NCI-H1436 treated with DMSO at 0.1 percent for 48 hours (cell line): ENCODE data around the gene MNAT1.
"Not testable (repeated sequence)": the region's sequence is repeated elsewhere in the genome, so short reads cannot be mapped to it uniquely, and the experiment has no call there.

Experiments used
- DNase-seq: peaks from one replicate; lab custom pipeline; 2025; lab: John Stamatoyannopoulos, UW

Gene MNAT1

GRCh38 chr14:60734465-60735242 lies at the start of gene MNAT1:
Gene MNAT1, plus strand, starts transcription at chr14:60734761. Its CDS starts 102 bp downstream, at chr14:60734863.
- peak; percentile 35 for DNase-seq

DNA sequence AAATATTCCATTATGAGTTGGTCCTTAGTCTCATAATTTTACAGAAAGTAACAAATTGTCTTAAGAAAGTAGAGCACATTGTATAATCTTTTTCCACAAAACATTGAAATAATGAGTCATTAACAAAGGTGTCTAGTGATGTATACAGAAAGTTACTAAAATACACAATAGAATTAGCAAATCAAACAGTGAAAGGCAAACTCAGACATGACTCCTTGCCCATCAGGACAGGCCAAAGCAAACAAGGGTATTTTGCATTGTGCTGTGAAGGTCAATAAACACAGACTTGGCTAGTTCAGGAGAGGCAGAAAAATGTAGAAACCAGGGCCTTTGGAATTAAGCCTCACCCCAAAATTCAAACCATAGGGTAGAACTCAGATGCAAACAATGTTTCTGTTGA lies 47.7 kb upstream of the MNAT1 start:
- DNase-seq, result no peak

DNA sequence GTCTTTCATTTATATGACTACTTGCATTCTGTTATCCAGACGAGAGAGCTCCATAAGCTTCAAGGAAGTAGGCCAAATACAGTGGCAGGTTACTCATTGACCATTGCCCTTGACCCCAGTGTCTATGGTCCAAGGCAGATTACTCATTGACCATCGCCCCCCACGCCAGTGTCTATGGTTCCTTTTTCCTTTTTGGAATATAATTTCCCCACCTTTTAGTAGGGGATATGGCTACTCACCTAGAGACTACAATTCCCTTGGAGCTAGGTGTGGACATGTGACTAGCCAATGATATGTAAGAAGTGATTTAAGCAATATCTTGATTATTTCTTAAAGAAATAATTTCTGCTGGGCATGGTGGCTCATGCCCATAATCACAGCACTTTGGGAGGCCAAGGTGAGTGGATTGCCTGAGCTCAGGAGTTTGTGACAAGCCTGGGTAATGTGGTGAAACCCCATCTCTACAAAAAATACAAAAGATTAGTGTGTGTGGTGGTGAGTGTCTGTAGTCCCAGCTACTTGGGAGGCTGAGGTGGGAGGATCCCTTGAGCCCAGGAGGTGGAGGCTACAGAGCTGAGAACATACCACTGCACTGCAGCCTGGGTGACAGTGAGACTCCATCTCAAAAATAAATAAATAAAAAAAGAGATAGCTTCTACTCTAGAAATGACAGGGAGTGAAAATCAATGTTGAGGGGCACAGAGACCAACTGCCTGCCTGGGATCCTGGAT lies 43.0 kb upstream of the MNAT1 start:
- no peak for DNase-seq

DNA sequence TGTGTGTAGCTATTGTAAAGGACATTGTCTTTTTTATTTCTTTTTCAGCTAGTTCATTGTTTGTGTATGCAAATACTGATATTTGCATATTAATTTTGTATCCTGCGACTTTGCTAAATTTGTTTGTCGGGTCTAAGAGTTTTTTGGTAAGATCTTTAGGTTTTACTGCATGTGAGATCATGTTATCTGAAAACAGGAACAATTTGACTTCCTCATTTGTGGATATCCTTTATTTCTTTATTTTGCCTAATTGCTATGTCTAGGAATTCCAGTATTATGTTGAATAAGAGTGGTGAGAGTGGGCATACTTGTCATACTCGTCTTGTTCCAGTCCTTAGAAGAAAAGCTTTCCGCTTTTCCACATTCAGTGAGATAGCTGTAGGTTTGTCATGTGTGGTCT lies 39.2 kb upstream of the MNAT1 start:
- no peak for DNase-seq

DNA sequence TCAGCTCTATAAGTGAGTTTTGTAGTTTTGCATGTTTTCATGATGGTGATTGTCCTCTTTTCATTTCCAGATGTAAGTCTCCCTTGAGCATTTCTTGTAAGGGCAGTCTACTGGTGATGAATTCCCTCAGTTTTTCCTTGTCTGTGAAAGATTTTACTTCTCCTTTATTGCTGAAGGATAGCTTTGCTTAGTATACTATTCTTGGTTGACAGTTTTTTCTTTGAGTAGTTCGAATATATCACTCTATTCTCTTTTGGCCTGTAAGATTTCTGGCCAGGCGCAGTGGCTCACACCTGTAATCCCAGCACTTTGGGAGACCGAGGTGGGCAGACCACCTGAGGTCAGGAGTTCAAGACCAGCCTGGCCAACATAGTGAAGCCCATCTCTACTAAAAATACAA lies 34.0 kb upstream of the MNAT1 start:
- DNase-seq, result no peak

DNA sequence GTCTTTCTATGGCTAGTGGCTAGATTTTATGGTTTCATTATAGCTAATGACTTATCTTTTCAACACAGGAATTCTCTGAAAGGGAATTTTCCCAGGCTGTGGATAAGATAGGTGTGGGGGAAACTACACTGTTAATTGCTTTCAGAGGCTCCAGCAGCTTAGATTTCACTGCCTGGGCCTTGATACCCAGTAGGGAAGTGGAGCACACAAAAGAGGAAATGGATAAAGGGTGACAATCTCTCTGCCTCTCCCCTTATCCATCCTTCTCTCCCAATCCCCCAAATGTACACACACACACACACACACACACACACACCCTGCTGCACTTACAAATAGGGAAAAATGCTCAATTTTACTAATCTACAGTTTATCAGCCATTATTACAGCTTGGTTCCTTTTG lies 29.5 kb upstream of the MNAT1 start:
- no peak for DNase-seq

GRCh38 chr14:60707858-60708257 lies 26.7 kb upstream of the MNAT1 start:
- DNase-seq, result no peak

DNA sequence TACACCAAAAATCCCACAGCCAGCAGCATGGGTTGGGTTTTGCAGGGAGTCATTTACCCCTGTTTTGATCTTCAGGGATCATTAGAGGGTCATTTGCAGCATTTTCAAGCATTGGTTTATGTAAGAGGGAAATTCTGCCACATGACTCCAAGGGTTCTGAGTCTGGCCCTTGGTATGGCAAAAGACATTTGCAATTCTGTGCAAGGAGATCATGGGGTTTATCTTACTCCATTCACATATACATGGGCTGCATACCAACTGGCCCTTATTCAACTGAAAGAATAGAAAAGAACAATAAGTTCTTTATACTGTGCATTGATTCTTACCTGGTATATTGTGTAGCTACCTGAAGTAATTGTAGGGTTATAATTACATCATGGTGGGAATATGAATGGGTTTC lies 24.1 kb upstream of the MNAT1 start:
- no peak for DNase-seq

GRCh38 chr14:60713513-60713912 lies 21.0 kb upstream of the MNAT1 start:
- no peak for DNase-seq

DNA sequence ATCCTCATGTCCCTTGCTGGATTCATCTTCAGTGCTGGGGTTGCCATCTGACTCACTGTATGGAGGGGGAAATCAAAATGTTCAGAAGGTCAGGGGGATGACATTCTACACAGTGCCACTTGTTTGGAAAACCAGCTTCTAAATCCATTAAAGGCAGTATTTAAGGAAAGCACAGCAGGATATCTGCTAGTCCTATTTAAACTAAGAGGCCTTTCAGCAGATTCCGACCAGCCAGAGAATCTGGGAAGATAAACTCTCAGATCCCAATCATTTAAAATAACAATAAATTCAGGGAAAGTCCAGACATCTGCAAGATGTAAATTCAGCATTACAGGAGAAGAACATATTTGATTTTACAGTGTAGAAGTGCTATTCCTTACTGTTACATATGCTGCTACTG lies 14.2 kb upstream of the MNAT1 start:
- no peak for DNase-seq

DNA sequence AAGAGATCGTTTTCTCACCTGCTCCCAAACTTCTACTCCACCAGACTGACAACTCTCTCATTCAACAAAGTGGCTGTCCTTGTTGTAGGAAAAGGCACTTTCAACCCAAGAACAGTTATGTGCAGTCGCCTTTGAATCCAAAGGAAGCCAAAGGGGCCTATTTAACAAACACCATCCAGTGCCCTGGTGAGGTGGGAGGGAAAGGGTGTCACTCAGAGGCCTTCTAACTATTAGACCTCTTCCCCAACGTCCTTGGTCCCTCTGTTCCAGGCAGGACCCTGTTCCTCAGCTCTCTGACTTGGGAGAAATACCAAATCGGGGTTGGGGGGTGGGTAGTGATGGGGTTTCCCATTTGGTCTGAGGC lies 13.6 kb upstream of the MNAT1 start:
- no peak for DNase-seq

DNA sequence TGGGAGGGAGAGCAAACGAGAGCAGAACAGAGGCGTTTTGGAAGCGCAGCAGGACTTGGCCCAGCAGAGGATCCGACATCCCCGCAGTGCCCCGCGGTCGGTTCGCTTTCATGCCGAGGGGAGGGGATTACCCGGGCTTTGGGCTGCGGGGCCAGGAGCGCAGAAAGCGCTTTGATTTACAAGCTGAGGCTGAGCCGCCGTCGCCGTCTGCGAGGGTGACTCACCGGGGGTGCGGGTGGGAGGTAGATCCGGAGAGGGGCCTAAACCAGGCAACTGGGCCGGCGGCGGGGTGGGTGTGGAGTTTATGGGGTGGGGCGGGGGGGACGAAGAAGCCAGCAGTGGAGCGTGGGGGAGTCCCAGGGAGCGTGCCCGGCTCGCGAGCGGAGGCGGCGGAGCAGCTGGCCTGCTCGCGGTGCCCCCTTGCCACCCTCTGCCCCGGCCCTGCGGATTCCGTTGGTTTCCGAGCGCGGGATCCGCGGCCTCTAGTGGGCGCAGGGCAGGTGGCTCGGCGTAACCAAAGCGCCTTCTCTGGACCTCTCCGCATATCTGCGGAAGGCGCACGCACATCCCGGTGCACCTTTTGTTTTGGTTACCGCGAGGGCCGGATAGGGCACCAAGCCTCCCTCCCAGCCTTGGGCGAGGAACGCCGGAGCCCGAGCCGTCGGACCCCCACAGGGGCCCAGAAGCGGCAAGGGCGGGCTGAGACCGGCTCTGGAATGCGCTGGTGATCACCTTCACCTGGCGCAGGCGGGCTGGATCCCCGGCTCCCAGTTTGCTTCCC lies 13.0 kb upstream of the MNAT1 start:
- DNase-seq, result no peak

DNA sequence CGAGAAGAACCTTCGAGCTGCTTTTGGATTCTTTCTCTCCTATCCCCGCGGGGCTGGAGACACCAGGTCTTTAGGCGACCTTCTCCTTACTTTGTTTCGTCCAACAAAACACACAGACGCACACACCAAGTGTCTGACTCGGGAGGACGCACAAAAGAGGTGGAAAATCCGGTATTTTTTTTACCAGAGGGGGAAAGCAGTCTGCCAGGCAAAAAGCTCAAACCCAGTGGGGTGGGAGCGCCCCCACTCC lies 12.5 kb upstream of the MNAT1 start:
- no peak for DNase-seq

DNA sequence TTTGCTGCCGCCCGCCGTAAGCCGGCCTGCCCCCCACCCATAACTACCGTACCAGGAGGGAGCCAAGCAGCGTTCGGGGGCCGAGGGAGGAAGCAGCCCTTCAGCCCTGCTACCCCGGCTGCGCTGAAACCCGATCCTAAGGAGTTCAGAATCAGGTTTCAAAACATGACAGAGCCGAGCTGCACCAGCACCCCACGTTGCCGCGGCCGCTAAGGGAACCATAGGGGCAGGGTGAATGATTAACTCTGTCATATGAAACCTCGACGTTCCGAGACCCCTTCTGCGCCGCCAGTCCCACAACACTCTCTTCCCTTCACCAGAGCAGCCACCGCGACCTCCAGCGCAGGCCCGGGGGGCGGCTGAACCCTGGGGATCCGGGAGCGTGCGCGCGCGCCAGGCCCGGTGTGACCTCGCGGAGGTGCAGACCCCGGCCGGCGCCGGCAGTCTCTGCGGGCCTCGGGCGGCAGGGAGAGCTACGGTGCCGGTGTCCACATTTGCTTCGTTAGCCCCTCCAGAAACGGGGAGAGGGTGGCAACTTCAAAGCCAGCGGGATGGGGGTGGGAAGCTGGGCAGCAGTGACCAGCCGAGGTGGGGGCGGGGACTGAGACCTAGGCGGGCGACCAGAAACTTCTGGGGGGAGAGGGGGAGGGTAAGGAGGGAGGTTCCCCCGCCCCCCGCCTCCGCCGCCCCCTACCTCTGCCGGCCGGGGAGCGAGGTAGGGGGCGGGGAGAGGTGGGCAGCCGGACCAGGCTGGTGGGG lies 12.0 kb upstream of the MNAT1 start:
- DNase-seq, result peak; percentile 11

GRCh38 chr14:60723116-60723906 lies 11.2 kb upstream of the MNAT1 start:
- no peak for DNase-seq

DNA sequence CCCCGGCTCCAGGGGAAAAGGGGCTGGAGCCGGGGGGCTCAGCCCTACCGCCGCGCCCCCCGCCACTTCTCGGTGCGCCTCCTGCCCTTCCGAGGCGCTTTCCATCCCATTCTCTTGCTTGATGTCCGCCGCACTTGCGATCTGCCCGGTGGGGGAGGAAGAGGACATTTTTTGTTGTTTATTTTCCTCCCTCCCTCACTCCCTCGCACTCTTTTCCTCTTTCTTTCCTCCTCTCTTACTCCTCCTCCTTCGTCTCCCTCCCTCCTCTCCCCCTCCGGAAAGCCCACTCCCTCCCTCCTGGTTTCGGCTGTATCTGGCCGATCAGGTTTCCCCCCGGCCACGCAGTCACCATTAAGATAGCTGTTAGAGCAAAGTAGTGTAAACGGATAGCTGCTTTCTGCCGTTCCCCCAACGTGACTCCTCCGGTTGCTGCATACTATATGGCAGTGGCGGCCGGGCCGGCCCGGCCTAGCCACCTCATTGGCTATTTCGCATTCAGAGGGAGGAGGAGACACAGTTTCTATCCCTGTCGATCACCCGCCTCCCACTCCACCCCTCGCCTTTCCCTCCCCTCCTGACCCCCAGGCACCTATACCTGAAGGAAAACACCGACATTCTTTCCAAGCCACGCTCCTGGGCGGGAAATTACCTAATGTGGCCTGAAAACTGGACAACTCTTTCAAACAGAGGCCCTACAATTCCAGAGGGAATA lies 10.5 kb upstream of the MNAT1 start, which contains the start of gene SIX4:
SIX4 (minus strand) TSS at position 445 of the 712 bp plus-strand sequence; CDS start at position 168, 277 bp downstream.
- DNase-seq, result peak; percentile 74

- not testable (repeated sequence) for DNase-seq
Measured at GRCh38 chr14:60731291-60731690, 3.3 kb upstream of the MNAT1 start.

DNA sequence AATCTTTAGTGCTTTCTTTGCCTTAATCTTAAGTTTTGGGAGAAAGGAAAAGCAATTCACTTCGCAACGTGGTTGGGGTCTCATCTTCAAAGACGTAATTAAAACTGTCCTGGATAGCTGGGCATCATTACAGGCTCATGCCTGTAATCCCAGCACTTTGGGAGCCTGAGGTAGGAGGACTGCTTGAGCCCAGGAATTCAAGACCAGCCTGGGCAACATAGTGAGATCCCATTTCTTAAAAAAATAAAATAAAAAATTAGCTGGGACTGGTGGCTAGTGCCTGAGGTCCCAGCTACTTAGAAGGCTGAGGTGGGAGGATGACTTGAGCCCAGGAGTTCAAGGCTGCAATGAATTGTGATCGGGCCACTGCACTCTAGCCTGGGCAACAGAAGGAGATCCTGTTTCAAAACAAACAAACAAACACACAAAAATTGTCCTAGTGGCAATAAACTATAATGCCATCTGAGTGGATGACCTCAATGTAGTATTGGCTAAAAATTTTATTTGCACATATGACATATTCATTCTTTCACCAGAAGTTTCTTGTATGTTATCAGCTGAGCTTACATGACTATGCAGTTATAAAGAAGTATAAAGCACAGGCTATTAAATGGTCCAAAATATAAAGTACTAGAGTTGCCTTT lies 1.6 kb upstream of the MNAT1 start:
- no peak for DNase-seq

GRCh38 chr14:60735416-60735815 lies 855 bp downstream of the MNAT1 start:
- no peak for DNase-seq

GRCh38 chr14:60736494-60736893 lies 1.9 kb downstream of the MNAT1 start:
- DNase-seq, result no peak
